Measurements from ENCODE around the gene AARS1. TPM values are rescaled to one million over a fixed set of nuclear protein-coding genes. Genes with fewer than 3 reads are reported as not detected.

Gene AARS1
- total and polyA plus RNA-seq, 2 of the 8 experiments (the other 6 are each of a cell fraction or from before 2014, with no cell fraction given): 130 to 235 TPM

- TF ChIP-seq TBP (IDR thresholded peaks at IDR 0.05; ENCODE audit: low read depth, low read length) (no peak), KDM4A (IDR thresholded peaks at IDR 0.05; ENCODE audit: low read depth, low read length, severe bottlenecking) (no peak), POLR2A (IDR thresholded peaks at IDR 0.05; ENCODE audit: control extremely low read depth in 1 of 2, low read depth in 2 of 2, low read length in 2 of 2) (no peak), SIX5 (IDR thresholded peaks at IDR 0.05; ENCODE audit: low read depth, low read length) (no peak), POU5F1 (IDR thresholded peaks at IDR 0.05; ENCODE audit: low read depth, low read length) (no peak), EZH2 (IDR thresholded peaks at IDR 0.05; ENCODE audit: low read depth, low read length, severe bottlenecking) (no peak), GABPA (IDR thresholded peaks at IDR 0.05; ENCODE audit: borderline replicate concordance, insufficient read depth, low read length) (no peak)
Observed at GRCh38 chr16:70295634-70296033, 6.3 kb upstream of the AARS1 start (continued).

Measured in H1 (cell line).